Measurements from ENCODE around the gene ZNF117.

Gene ZNF117

GRCh38 chr7:64990936-64991335 is at the start of gene ZNF117:
Gene ZNF117, minus strand, starts transcription at chr7:64991036.
- TF ChIP-seq GATA2 (IDR thresholded peaks at IDR 0.05; ENCODE audit: low read depth, low read length) (no peak), GATA3 (IDR thresholded peaks at IDR 0.05; ENCODE audit: low read depth, low read length) (no peak)

GRCh38 chr7:65037740-65038688 is 47.2 kb upstream of the ZNF117 start:
- no peak for TF ChIP-seq GATA2 (IDR thresholded peaks at IDR 0.05; ENCODE audit: low read depth, low read length)

GRCh38 chr7:65006094-65006992 is 15.5 kb upstream of the ZNF117 start, which contains the start of gene ERV3-1:
Gene ERV3-1, minus strand, starts transcription at chr7:65006687. Its CDS starts 13,661 bp downstream, at chr7:64993026.
- TF ChIP-seq GATA3 (IDR thresholded peaks at IDR 0.05; ENCODE audit: low read depth, low read length): no peak
- TF ChIP-seq GATA2 (IDR thresholded peaks at IDR 0.05; ENCODE audit: low read depth, low read length): no peak; the same call in 1 of the 2 replicates

- TF ChIP-seq GATA3 (IDR thresholded peaks at IDR 0.05; ENCODE audit: low read depth, low read length): no peak
- no peak for TF ChIP-seq GATA2 (IDR thresholded peaks at IDR 0.05; ENCODE audit: low read depth, low read length)
Observed at GRCh38 chr7:65004575-65004974, 13.7 kb upstream of the ZNF117 start.

- TF ChIP-seq GATA2 (IDR thresholded peaks at IDR 0.05; ENCODE audit: low read depth, low read length) (no peak), GATA3 (IDR thresholded peaks at IDR 0.05; ENCODE audit: low read depth, low read length) (no peak)
Observed at GRCh38 chr7:65002972-65003585, 12.2 kb upstream of the ZNF117 start.

- TF ChIP-seq GATA2 (IDR thresholded peaks at IDR 0.05; ENCODE audit: low read depth, low read length) (no peak), GATA3 (IDR thresholded peaks at IDR 0.05; ENCODE audit: low read depth, low read length) (no peak)
Observed at GRCh38 chr7:65001291-65001814, 10.5 kb upstream of the ZNF117 start.

- TF ChIP-seq GATA3 (IDR thresholded peaks at IDR 0.05; ENCODE audit: low read depth, low read length) (no peak), GATA2 (IDR thresholded peaks at IDR 0.05; ENCODE audit: low read depth, low read length) (no peak)
Observed at GRCh38 chr7:64999165-65000004, 8.5 kb upstream of the ZNF117 start.

- TF ChIP-seq GATA2 (IDR thresholded peaks at IDR 0.05; ENCODE audit: low read depth, low read length): no peak
- TF ChIP-seq GATA3 (IDR thresholded peaks at IDR 0.05; ENCODE audit: low read depth, low read length): no peak
Observed at GRCh38 chr7:64998865-64999164, 8.0 kb upstream of the ZNF117 start.

GRCh38 chr7:64997927-64998391 is 7.1 kb upstream of the ZNF117 start:
- TF ChIP-seq GATA3 (IDR thresholded peaks at IDR 0.05; ENCODE audit: low read depth, low read length) (no peak), GATA2 (IDR thresholded peaks at IDR 0.05; ENCODE audit: low read depth, low read length) (no peak)

- TF ChIP-seq GATA2 (IDR thresholded peaks at IDR 0.05; ENCODE audit: low read depth, low read length): no peak
- no peak for TF ChIP-seq GATA3 (IDR thresholded peaks at IDR 0.05; ENCODE audit: low read depth, low read length)
Observed at GRCh38 chr7:64997164-64997908, 6.5 kb upstream of the ZNF117 start.

GRCh38 chr7:64996305-64996704 is 5.5 kb upstream of the ZNF117 start:
- no peak for TF ChIP-seq GATA3 (IDR thresholded peaks at IDR 0.05; ENCODE audit: low read depth, low read length)
- no peak for TF ChIP-seq GATA2 (IDR thresholded peaks at IDR 0.05; ENCODE audit: low read depth, low read length)

- no peak for TF ChIP-seq GATA2 (IDR thresholded peaks at IDR 0.05; ENCODE audit: low read depth, low read length)
- TF ChIP-seq GATA3 (IDR thresholded peaks at IDR 0.05; ENCODE audit: low read depth, low read length): no peak
Observed at GRCh38 chr7:64993901-64994300, 3.1 kb upstream of the ZNF117 start.
